Epithelial cell of esophagus (primary cell): ENCODE data around the gene SSU72.
A peak's percentile ranks its signal among the peaks of the same experiment; 100 is the strongest.
"Not testable (repeated sequence)": the region's sequence is repeated elsewhere in the genome, so short reads cannot be mapped to it uniquely, and the experiment has no call there.

ENCODE experiments used
- DNase-seq: peaks from one replicate; pipeline ENCODE4 v3.0.0; 2010; ENCODE audit warnings: low read depth
- H3K4me3 ChIP-seq: 2 replicates; pipeline ENCODE4 v1.5.1; 2011; ENCODE audit warnings: mild to moderate bottlenecking, low read length, control low read depth
- CTCF ChIP-seq: IDR thresholded peaks from 2 replicates; pipeline ENCODE4 v1.5.1; 2011; ENCODE audit warnings: low read depth, mild to moderate bottlenecking, low read length, control low read depth, inconsistent platforms; ENCODE audit not compliant: insufficient read depth; ENCODE audit errors: missing control alignments

The SSU72 gene

GRCh38 chr1:1505366-1505798 is 69.3 kb downstream of the SSU72 start:
- peak; percentile 13 for DNase-seq
- H3K4me3 ChIP-seq, result not testable (repeated sequence)
- TF ChIP-seq CTCF, result peak; percentile 11

- not testable (repeated sequence) for H3K4me3 ChIP-seq
- DNase-seq, result peak; percentile 89
- peak; percentile 69 for TF ChIP-seq CTCF
These were observed 69.8 kb downstream of the SSU72 start for GRCh38 chr1:1504777-1505365.

- H3K4me3 ChIP-seq, DNase-seq: not testable (repeated sequence)
These were observed 79.1 kb downstream of the SSU72 start for GRCh38 chr1:1495461-1495975.

- DNase-seq, H3K4me3 ChIP-seq: not testable (repeated sequence)
These were observed 80.4 kb downstream of the SSU72 start for GRCh38 chr1:1494311-1494710.
